T-helper 2 cell (primary cell): ENCODE measurements around the gene RGS9BP.
"Not testable (repeated sequence)": the region's sequence is repeated elsewhere in the genome, so short reads cannot be mapped to it uniquely, and the experiment has no call there.

Source experiments
- DNase-seq, 5 experiments: peaks; one replicate each; pipeline versions ENCODE4 v3.0.0 to v3.0.0-alpha.2; 2012 to 2022

The RGS9BP gene

DNA sequence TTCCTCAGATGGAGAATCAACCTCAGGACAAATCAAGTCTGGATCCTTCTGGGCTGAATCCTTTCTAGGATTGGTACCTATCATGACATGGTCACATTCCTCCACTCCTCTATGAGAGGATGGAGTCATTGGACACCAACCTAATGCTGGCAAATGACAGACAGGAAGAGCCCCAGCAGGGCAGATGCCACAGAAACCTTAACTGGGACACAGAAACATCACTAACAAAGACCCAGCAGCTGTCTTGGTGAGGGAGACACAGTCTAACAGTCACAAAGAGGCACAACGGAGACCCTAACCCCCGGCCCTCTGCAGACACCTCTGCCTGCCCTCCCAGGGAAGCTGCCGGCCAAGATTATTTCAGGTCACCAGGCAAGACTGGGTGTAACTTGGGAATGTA, 2.8 kb upstream of the RGS9BP start:
- no peak for DNase-seq

DNA sequence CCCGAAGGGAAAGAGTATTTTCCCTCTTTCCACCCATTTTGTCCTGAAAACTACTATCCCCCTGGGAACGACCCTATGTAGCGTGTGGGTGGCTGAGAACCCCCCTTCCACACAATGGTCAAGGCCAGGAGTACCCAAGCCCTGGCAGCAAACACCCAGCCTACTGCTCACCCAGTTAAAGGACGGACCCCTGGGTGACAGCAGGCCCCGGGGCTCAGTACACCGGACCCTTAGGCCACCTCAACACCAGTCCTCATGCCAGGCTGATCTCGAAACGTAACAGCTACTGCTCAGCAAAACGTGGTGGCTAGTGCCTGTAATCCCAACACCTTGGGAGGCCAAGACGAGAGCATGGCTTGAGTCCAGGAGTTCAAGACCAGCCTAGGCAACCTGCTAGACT, 2.1 kb upstream of the RGS9BP start:
- no peak for DNase-seq

DNA sequence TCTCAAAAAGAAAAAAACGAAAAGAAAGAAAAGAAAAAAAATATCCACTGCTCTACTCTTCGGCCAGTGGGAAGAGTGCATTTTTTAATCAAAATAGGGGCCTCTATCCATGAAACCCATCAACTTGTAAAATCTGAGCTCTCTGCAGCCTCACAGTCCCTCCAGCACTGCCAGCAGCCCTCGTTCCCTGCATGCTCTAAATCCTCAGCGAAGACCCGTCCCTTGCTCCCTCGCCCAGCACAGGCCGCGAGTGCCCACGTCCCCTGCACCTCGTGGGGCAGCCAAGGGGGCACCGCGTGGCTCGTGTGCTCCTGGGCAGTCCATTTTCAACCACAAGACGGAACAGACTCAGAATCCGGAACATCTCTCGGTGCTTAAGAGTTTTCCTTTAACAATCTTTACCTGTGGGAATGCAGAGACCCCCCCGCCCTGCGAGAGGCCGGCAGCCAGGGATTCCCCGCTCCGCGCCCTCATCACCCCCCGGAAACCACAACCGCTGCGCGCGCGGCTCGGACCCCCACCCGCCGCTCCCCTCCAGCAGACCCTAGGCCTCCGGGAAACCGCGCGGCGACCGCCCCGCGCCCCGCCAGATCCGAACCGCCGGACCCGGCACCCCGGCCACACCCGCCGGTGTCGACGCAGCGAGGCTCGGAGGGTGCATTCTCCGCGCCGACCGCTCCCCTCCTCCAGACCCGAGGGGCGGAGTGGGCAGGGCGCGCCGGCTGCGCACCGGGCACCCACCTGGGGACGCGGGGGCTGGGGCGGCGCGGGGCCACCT, 1.3 kb upstream of the RGS9BP start:
- DNase-seq: peak in 2 of 5 experiments; percentile 15 to 21

DNA sequence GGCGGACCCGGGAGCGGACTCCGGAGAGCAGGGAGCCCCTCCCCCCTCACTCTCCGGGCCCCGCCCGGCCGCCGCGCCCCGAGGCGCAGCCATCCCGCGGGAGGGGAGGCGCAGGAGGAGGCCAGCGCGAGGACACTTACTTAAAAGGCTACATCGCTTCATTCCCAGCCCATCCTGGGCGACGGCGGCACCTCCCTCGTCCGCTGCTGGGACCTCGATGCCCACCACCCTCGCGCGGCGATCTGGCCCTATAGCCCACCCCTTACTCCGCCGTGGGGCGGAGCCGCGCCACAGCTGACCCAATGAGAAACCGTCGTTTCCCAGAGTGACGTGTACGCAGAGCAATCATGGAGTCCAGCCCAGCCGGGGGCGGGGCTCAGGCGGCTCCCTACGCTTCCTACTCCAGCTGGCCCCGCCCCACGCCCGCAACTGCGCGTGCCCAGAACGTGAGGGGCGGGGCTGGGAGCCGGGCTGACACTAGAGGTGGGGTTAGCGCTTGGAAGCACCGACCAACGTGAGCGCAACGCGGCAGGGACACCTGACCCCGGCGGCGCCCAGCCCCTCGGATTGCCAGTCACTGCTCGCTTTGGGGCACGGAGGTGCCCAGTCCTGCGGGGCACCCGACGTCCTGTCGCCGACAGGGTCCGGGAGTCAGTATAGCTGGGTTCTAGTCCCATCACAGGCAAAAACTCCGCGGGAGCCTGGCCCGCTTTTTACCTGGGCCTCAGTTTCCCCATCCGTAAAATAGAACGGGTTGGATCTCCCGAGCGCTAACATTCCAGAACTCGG, 523 bp upstream of the RGS9BP start, which contains the start of gene ANKRD27:
TSS of gene ANKRD27 (minus strand) at position 250 of the 789 bp plus-strand sequence. CDS start 16,165 bp downstream, outside the sequence.
- DNase-seq: peak; percentile 95 to 98 (median 97)

DNA sequence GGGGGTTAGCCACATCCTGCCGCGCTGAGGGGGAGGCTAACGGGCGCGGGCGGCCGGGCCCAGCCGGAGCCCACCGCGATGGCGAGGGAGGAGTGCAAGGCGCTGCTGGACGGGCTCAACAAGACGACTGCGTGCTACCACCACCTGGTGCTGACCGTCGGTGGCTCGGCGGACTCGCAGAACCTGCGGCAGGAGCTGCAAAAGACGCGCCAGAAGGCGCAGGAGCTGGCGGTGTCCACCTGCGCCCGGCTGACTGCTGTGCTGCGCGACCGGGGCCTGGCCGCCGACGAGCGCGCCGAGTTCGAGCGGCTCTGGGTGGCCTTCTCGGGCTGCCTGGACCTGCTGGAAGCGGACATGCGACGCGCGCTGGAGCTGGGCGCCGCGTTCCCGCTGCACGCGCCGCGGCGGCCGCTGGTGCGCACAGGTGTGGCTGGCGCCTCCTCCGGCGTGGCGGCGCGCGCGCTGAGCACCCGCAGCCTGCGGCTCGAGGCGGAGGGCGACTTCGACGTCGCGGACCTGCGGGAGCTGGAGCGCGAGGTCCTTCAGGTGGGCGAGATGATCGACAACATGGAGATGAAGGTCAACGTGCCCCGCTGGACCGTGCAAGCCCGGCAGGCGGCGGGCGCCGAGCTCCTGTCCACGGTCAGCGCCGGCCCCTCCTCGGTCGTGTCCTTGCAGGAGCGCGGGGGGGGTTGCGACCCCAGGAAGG, 692 bp downstream of the RGS9BP start:
- DNase-seq: peak in 2 of 5 experiments; percentile 20 to 52

DNA sequence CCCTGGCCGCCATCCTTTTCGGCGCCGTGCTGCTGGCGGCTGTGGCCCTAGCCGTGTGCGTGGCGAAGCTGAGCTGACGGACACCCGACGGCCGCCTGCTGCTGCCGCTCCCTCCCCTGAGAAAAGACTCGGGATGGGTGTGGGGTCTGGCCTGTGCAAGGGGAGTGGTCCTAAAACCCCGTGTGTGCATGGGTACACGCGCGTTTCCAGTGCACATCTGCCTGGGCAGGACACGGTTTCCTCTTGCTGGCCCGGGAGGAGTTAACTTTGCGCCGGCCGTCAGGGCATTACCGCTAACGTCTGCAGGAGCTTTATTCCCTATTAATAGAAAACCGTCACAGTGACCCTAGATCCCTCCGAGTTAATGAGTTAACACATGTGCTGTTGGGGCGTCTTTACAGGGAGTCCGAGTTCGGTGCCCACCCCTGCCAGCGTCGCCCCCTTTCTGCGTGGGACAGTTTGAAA, 1.3 kb downstream of the RGS9BP start:
- DNase-seq: no peak

DNA sequence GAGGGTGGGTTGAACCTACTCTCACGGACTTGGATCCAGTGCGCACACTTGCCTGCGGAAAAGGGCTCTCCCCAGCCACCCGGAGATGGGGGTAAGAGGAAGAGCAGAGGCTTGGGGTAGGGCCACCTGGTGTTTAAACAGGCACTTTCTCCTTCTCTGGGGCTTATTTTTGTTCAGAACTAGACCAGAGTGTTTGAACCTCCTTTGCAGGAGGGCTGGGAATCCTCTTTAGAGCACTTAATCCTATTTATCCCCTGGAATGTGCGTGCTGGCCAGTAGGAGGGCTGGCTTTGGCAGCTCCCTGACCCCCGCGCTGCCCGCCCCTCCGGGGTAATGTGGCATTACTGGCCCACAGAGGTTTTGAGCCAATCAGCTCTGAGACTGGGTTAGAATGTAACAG, 2.0 kb downstream of the RGS9BP start:
- no peak for DNase-seq

DNA sequence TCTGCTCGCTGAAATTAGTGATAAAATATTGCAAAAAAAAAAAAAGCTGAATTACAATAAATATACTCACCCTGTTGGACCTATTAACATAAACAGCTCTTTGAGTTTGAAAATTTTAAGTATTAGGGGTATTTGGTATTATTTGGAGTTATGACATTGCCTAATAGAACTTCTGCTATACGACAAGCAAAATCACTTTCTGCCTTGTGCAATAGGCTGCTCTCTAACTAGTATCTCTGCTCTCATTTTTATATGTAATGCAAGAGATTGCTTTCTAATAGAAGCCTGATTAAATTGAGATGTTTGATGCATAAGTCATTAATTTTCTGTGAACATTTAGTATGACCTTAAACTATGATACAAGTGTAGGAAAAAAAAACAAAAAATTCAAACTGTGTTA, 5.3 kb downstream of the RGS9BP start:
- DNase-seq: no peak

DNA sequence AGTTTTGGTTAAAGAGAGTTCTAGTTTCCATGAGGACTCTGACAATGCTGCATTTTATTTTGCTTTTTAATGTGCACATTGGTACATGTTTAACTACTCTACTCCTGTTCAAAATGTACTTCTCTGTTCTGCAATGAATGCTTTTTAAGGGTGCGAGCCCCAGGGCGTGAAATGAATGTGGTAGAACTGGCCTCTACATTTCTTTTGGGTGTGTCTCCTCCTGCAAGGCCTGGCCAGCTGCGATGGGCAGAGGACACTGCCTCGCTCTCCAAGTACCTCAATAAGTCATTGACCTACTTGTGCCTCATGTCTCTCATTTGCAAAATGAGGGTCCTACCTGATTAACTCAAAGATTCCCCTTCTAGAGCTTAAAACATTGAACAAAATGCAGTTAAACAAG, 6.7 kb downstream of the RGS9BP start:
- DNase-seq: no peak

DNA sequence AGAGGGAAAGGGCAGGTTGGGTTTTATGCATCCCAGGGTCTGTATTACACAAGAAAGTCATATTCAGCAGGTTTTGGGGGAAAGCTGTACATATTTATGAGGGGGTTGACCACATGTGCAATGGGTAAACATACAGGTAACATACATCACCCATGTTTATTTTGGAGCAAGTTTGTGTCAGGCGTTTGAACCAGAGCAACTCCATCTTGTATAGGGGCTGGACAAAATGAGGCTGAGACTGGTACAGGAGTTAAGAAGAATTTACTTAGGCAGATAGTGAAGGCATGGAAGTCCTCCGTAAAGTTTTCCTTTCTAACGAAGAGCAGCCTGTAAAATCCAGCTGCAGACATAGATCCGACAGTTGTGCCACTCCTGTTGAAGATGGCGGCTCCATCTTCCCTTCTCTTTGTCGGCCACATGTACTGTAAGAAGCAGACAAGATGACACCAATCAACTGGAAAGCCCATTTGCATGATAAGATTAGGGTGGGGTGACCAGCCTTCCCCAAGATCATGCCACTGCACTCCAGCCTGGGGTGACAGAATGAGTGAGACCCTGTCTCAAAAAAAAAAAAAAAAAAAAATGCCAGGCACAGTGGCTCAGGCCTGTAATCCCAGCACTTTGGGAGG, 11.3 kb downstream of the RGS9BP start:
- DNase-seq: no peak

DNA sequence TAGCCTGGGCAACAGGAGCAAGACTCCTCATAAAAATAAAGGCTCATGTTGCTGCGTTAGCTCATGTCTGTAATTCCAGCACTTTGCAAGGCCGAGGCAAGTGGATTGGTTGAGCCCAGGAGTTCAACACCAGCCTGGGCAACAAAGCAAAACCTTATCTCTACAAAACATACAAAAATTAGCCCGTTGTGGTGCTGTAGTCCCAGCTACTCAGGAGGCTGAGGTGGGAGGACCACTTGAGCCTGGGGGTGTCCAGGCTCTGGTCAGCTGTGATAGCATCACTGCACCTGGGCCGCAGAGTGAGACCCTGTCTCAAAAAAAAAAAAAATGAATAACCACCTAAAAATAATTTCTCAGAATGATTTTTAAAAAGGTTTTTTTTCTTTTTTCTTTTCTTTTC, 12.0 kb downstream of the RGS9BP start:
- DNase-seq: no peak

DNA sequence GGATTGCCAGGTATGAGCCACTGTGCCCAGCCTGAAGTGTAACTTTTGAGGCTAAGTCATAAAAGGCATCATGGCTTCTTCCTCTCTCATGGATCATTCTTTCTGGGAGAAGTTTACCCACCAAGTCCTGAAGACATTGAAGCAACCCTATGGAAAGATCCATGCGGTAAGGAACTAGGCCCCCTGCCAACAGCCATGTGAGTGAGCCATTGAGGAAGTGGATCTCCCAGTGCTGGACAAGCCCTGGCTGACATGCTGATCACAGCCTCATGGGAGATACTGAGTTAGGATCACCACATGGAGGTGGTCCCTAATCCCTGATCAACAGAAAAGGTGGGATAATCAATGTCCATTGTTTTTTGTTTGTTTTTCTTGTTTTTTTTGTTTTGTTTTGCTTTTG, 12.7 kb downstream of the RGS9BP start:
- DNase-seq: no peak

DNA sequence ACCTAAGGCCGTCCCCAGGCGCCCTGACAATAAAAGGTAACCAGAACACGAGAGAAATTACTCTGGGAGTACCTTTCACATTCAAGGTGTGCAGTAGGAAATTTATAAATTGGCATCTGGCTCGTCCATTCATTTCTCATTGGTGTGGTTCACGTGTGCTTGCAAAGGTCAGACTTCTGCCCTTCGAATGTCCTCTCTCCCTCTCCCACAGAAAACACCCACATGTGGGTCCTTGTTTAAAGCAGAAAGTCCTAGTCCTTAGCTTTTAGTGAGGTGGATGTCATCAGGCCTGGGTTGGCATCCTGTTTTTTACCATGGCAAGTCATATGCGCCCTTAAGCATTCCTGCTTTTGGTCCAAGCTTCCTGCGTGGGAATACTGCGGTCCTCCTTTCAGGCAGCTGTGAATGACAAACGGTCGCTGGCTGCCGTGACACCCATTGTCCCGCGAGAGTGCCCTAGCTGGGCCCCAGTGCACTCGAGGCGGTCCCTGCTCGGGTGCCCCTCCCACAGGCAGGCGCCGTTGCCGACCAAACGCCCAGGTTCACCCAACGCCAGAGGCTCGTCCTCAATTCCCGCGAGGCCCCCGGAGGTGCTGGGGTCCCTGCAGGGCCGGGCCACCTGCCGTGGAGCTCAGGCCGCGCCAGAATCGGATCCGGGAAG, 15.8 kb downstream of the RGS9BP start, which contains the start of gene NUDT19:
TSS of gene NUDT19 (plus strand) at position 531 of the 661 bp plus-strand sequence. CDS start 140 bp downstream, outside the sequence.
- peak; percentile 29 to 91 (median 60) for DNase-seq

DNA sequence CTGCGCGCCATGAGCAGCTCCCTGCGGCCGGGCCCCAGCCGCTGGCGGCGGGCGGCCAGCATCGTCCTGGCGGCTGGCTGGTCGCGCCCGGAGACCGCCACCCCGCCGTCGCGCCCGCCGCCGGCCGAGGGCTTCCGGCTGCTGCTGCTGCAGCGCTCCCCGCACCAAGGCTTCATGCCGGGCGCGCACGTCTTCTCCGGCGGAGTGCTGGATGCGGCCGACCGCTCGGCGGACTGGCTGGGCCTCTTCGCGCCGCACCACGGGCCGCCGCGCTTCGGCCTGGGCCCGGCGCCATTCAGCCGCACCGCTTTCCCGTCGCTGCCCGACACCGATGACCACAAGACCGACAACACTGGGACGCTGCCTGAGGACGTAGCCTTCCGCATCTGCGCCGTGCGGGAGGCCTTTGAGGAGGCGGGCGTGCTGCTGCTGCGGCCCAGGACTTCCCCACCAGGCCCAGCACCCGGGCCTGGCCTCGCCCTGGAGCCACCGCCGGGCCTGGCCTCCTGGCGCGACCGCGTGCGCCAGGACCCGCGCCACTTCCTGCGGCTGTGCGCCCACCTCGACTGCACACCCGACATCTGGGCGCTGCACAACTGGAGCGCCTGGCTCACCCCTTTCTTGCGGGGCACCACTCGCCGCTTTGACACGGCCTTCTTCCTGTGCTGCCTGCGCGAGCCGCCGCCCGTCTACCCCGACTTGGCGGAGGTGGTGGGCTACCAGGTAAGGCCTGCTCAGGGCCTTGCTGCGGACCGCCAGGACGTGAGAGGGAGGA, 16.5 kb downstream of the RGS9BP start:
- DNase-seq: peak; percentile 21 to 77 (median 36)

DNA sequence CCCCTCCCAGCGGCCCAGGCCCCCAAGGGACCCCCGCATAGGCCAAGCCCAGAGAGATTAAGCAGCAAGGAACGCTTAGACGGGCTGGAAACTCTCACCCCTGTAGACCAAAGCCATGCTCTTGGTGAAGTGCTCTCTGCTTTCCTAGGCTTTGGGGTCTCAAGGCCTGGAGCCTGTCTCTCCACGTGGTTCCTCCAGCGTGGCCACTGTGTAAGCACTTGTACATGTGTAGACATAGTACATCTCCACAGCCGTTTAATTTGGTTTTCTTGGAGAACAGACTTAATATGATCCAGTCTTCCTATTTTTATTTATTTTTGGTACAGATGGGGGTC, 17.0 kb downstream of the RGS9BP start:
- peak in 1 of 5 experiments; percentile 11 for DNase-seq

DNA sequence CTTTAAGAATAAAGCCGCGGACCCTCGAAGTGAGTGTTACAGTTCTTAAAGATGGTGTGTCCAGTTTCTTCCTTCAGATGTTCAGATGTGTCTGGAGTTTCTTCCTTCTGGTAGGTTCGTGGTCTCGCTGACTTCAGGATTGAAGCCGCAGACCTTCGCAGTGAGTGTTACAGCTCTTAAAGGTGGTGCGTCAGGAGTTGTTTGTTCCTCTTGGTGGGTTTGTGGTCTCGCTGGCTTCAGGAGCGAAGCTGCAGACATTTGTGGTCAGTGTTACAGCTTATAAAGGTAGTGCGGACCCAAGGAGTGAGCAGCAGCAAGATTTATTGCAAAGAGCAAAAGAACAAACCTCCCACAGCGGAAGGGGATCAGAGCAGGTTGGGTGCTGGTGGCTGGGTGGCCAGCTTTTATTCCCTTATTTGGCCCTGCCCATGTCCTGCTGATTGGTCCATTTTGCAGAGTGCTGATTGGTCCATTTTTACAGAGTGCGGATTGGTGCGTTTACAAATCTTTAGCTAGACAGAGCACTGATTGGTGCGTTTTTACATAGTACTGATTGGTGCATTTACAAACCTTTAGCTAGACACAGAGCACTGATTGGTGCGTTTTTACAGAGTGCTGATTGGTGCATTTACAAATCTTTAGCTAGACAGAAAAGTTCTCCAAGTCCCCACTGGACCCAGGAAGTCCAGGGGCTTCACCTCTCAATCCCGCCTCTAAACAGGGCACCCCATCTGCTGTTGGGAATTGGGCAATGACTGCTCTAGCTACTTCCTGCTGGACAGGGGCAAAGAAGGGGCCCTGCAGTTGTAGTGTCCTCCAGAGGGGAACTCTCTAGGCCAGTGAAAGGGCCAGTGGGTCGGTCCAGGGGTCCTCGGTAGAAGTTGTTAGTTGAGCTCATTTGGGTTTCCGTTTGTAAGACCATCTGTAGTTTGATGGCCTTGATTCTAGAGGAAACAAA, 17.8 kb downstream of the RGS9BP start:
- DNase-seq: peak in 2 of 5 experiments; percentile 63 to 81

DNA sequence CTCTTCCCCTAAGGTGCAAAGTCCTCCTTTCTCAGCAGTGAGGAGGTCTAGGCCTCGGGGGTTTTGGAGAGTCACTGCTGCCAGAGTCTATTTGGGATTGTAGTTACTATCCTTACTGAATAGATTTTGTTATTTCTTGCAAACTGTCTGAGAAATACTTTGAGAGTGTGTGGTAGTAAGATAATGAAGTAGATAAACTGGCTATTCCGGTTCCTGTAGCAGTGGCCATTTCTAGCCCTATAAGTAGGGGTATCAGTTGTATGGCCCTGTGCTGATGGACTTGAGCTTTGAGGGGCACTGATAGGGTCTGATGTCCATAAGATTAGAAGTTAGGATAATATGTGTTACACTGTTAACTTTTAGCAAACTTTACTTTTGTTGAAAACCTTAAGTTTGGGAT, 18.7 kb downstream of the RGS9BP start:
- DNase-seq: not testable (repeated sequence)

DNA sequence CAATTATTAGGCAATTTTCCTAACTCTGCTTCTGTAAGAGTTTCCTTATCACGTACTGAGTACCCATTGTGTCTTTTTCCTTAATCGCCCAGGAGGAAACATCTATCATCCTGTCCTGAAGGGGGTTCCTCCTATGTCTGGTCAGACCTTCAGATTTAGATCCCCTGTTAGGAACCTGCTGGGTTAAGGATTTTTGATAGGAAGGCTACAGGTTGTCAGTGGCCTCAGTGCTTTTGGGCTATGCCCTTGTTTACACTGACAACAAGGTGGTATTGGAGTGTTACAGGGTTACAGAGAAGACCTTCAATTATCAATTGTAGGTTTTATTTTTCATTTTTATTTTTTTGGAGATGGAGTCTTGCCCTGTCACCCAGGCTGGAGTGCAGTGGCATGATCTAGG, 19.2 kb downstream of the RGS9BP start:
- not testable (repeated sequence) for DNase-seq

DNA sequence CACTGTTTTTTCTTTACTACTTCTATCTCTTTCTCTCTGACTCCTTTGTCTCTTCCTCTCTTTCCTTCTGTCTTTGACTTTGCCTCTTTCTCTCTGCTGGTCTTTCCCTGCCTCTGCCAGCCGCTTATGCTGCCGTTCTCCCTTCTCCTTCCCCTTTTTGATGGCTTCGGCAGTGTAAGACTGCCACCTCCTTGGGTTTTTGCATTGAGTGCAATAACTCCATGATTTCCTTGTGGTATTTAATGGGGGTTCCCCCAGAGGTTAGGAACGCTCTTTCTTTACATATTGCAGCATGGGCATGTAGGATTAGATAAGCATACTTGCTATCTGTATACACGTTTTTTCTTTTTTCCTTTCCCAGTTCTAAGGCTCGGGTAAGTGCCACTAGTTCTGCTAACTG, 19.9 kb downstream of the RGS9BP start:
- not testable (repeated sequence) for DNase-seq

DNA sequence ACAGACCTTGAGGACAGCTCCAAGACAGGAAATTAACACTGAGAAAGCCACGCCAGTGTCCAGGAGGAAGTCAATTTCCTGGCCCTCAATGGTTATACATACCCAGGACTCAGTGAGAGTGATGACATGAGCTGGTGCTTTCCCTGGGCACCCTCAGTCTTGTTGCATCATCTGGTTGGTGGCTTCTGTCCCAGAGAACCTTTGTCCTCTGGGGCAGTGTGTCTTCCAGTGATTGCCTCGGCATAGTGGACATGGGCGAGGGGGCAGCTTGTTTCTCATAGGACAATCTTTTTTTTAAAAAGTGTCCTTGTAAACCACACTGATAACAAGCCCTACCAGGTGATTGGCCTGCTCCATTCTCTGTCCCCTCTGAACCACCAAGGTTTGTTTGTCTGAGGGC, 21.1 kb downstream of the RGS9BP start:
- DNase-seq: not testable (repeated sequence)
